Peyer's patch (tissue), 4 donors: ENCODE data around the gene MZF1.

Source experiments
- POLR2A ChIP-seq, 2 donors: fragments of 450-650 bp; IDR thresholded peaks; one replicate each; pipeline ENCODE4 v1.5.1; 2017; ENCODE audit warnings: antibody characterized with exemption in 2 of 2, mild to moderate bottlenecking in 2 of 2, moderate library complexity in 2 of 2
- TF ChIP-seq, protein P1 (sequence below), 6 experiments: fragments of 450-650 bp in 4 of 6; fragments of 200-600 bp in 2 of 6; sonication (generic) in 1 of 6; IDR thresholded peaks; one replicate each; pipeline ENCODE4 v1.5.1; 2017 to 2019; ENCODE audit warnings: antibody characterized with exemption in 6 of 6, mild to moderate bottlenecking in 3 of 6, moderate library complexity in 1 of 6

DNA sequence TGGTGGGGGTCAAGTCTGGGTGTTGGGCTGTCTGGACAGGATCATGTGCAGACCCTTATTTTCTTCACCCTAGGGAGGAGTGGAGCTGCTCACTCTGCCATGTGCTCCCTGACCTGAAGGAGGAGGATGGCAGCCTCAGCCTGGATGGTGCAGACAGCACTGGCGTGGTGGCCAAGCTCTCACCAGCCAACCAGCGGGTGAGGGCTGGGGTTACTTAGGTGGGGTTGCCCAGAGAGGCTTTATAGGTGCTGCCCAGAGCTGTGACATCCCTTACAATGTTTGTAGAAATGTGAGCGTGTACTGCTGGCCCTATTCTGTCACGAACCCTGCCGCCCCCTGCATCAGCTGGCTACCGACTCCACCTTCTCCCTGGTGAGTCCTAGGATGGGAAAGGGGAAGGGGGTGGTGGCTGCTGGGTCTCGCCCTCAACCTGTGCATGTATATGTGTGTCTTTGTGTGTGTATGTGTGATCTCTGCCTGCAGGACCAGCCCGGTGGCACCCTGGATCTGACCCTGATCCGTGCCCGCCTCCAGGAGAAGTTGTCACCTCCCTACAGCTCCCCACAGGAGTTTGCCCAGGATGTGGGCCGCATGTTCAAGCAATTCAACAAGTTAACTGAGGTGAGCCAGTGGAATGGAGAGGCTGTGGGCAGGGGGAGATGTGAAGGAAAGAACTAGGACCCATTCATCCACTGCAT, 23.3 kb downstream of the MZF1 start:
- TF ChIP-seq, protein P1, sequence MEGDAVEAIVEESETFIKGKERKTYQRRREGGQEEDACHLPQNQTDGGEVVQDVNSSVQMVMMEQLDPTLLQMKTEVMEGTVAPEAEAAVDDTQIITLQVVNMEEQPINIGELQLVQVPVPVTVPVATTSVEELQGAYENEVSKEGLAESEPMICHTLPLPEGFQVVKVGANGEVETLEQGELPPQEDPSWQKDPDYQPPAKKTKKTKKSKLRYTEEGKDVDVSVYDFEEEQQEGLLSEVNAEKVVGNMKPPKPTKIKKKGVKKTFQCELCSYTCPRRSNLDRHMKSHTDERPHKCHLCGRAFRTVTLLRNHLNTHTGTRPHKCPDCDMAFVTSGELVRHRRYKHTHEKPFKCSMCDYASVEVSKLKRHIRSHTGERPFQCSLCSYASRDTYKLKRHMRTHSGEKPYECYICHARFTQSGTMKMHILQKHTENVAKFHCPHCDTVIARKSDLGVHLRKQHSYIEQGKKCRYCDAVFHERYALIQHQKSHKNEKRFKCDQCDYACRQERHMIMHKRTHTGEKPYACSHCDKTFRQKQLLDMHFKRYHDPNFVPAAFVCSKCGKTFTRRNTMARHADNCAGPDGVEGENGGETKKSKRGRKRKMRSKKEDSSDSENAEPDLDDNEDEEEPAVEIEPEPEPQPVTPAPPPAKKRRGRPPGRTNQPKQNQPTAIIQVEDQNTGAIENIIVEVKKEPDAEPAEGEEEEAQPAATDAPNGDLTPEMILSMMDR (IDR thresholded peaks at IDR 0.05): no peak
- TF ChIP-seq POLR2A (IDR thresholded peaks at IDR 0.05): no peak
